GM21786 (cell line): ENCODE results near the gene FERMT3.
"Not testable (repeated sequence)": the region's sequence is repeated elsewhere in the genome, so short reads cannot be mapped to it uniquely, and the experiment has no call there.

Experiments used
- ATAC-seq: cut with Tn5 transposase; IDR thresholded peaks from one replicate; pipeline ENCODE4 v1.9.1; 2021; ENCODE audit not compliant: unreplicated experiment

The FERMT3 gene

DNA sequence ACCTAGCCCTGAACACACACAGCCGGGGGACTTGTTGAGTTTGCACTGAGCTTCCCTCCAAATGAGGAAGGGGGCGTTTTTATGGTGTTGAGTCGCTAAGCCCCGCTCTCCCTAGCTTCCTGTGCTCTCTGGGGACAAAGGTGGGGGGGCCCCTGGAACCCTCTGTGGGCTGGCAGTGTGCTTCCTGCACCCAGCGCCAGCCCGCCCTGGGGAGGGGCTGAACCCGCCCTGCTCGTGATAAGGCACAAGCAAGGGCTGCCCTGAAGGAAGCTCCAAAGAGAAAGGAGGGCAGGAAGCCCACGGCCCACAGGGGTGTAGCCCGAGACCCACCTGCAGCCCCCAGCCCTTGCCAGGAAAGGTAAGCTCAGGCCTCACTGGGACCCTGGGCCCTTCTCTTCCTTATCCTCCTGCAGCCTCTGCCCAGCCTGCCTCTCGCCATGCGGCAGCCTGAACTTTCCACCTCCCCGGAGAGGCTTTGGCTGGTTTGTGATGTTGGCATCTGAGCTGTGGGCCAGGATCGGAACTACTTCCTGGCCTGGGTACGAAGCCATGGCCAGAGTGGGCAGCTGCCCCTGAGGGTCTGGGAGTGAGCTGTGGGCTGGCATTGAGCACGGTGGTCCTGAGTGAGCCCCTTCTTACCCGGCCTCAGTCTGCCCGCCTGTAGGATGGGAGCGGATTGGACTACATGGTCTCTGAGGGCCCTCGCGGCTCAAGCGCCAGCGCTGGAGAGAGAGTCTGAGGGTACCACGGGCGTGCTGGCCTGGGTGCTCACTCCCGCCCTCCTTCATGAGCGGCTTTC, at the start of gene FERMT3:
FERMT3 (plus strand) TSS at position 265 of the 799 bp plus-strand sequence. CDS start 644 bp downstream, outside the sequence.
- ATAC-seq, result no peak

- no peak for ATAC-seq
Observed at GRCh38 chr11:64157631-64158394, 48.7 kb upstream of the FERMT3 start.

- no peak for ATAC-seq
Observed at GRCh38 chr11:64161037-64161436, 45.5 kb upstream of the FERMT3 start.

GRCh38 chr11:64162769-64163168, 43.8 kb upstream of the FERMT3 start:
- ATAC-seq, result not testable (repeated sequence)

DNA sequence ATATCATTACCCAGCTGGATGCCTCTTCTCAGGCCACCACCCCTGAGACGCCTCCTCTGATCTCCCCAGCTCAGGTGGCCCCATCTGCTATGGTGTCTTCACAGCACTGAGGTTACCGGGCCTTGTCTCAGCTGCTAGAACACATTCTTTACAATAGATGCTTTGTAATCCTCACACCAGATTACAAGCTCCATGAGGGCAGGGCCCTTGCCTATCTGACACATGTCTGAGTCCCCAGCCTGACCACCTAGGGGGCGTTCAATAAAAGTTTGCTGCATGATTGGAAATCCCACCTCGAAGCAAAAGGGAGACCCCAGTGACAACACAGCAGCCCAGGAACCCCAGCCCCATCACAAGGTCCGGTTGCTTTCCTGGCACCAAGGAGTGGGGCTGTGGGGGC, 42.6 kb upstream of the FERMT3 start:
- no peak for ATAC-seq

- no peak for ATAC-seq
Observed at GRCh38 chr11:64164392-64165312, 41.9 kb upstream of the FERMT3 start.

GRCh38 chr11:64165481-64165841, 41.1 kb upstream of the FERMT3 start:
- ATAC-seq, result no peak

DNA sequence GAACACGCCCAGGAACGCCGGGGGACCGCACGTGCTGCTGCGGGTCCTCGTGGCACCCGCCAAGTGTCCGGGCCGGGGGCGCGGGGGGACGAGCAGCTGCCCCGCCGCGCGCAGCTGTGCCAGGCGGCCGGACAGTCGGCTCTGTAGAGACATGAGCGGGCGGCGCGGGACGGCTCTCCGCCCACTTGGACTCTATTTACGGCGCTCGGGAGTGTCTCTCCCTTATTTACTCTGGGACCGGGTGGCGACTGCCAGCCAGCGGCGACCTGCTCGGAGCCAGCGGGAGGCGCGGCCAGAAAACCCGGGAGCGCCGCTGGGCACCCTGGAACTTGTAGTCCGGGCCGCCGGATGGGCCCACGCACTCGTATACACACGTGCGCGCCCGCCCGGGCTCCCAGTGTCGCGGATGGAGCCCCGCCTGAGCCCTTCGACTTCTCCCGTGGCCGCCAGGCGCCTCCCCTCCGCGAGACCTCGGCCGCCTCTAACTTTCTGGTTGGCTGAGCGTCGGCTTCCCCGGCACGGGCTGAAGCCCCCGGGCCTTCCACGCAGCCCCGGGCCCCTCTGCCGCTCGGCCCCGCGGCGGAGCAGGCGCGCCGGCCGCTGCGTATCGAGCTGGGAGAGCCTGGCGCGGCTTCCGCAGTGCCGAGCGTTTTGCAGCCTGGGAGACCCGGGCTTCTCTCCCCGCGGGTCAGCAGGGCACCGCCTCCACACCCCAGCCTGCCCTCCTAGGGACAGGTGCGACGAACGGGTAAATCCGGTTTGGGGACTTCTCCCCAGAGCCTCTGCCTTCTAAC, 40.5 kb upstream of the FERMT3 start, which contains the start of gene MACROD1:
MACROD1 (minus strand) TSS at position 272 of the 794 bp plus-strand sequence; CDS start at position 153, 119 bp downstream.
- ATAC-seq, result peak; percentile 68

DNA sequence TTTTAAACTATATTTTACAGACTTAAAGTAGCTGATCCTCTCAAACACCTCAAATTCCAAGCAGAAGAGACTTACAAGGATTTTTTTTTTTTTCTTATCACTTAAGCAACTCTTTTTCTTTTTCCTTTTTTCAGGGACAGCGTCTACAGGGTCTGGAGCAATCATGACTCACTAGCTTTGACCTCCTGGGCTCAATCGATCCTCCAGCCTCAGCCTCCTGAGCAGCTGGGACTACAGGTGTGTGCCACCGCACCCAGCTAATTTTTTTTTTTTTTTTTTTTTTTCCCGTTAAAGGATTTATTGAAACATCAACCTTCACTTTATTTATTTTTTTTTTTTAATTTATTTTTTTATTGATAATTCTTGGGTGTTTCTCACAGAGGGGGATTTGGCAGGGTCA, 36.1 kb upstream of the FERMT3 start:
- ATAC-seq, result no peak

GRCh38 chr11:64173616-64174355, 32.7 kb upstream of the FERMT3 start:
- ATAC-seq, result no peak

- no peak for ATAC-seq
Observed at GRCh38 chr11:64176751-64177150, 29.8 kb upstream of the FERMT3 start.

- no peak for ATAC-seq
Observed at GRCh38 chr11:64178203-64178602, 28.3 kb upstream of the FERMT3 start.

DNA sequence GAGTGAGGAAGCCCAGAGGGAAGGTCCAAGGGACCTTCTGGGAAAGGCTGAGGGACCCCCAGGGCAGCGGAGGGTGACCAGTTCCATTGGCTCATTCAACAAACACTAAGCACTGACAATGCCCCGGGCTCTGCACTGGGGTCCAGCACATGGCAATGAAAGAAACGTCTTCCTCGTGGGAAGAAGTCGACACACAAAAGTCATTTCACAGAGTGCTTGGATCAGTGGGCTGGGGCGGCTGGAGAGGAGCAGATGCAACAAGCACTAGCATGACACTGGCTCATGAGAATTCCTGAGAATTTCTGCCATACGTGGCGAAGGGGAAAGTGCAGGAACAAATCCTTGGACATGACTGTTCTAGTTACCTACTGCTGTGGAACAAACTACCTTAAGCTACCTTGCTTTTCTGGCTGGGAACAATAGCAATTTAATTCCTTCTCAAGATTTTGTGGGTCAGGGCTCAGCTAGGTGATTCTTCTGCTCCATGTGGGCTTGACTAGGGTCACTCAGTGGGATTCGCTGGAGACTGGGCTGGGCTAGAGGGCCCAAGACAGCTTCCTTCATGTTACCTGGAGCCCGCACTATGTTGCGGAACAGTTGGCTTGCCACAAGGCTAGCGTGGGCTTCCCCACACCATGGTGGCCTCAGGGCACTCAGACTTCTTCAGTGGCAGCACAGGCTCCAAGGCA, 27.4 kb upstream of the FERMT3 start:
- ATAC-seq, result no peak

DNA sequence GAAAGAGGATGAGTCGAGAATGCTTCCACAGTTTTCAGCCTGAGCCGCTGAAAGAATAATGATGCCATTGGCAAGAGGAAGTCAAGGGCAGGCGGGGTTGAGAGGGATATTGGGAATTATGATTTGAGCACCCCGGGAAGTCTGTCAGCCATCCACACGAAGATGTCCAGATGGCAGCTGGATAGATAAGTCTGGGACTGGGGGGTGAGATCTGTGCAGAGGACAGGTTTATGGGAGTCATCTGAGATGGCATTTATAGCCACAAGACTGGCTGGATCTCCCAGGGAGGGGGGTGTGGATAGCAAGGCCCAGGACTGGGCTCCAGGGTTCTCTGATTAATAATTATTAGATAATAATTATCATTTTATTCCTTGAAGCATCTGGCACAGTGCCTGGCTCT, 25.6 kb upstream of the FERMT3 start:
- no peak for ATAC-seq

- no peak for ATAC-seq
Observed at GRCh38 chr11:64181506-64182411, 24.8 kb upstream of the FERMT3 start.

GRCh38 chr11:64183890-64184289, 22.6 kb upstream of the FERMT3 start:
- ATAC-seq, result no peak

GRCh38 chr11:64185175-64185692, 21.3 kb upstream of the FERMT3 start:
- ATAC-seq, result no peak
